IMR-90 (cell line): ENCODE data around the gene LARP4B. TPM values are rescaled to one million over a fixed set of nuclear protein-coding genes. Genes with fewer than 3 reads are reported as not detected.

Source experiments
- ATAC-seq: fragments of 200-7000 bp; cut with Tn5 transposase; 2 replicates; pipeline ENCODE4 v1.9.1; 2020; ENCODE audit warnings: low read depth, mild to moderate bottlenecking, moderate library complexity
- BruUV-seq: library from RNA; stranded (reverse); fragments of 400-500 nt; replicated peaks from 2 replicates; lab custom pipeline; 2021; lab: Mats Ljungman, UMichigan
- CTCF ChIA-PET: fragments of 300-600 bp; formaldehyde crosslinking; extraction: SDS; loops from one replicate; lab custom pipeline; 2021; ENCODE audit warnings: antibody characterized with exemption; lab: Yijun Ruan, JAX
- POLR2A ChIA-PET: fragments of 300-600 bp; sonication (Branson Sonifier 250); formaldehyde crosslinking; loops from one replicate; lab custom pipeline; 2022; ENCODE audit warnings: antibody characterized with exemption; ENCODE audit not compliant: unreplicated experiment; lab: Charles Lee
- DNase-seq: peaks from one replicate; pipeline ENCODE4 v3.0.0; 2013
- H2AFZ ChIP-seq: replicated peaks from 2 replicates; pipeline ENCODE3; 2013; ENCODE audit warnings: low read length, mild to moderate bottlenecking; ENCODE audit not compliant: poor library complexity
- H2AK5ac ChIP-seq: 2 replicates; pipeline ENCODE4 v1.6.1; 2013; ENCODE audit warnings: low read depth, low read length, inconsistent platforms
- H2AK9ac ChIP-seq: replicated peaks from 2 replicates; pipeline ENCODE3; 2013; ENCODE audit warnings: mild to moderate bottlenecking, low read depth, low read length, moderate library complexity; ENCODE audit not compliant: poor library complexity
- H2BK120ac ChIP-seq: 2 replicates; pipeline ENCODE4 v1.6.1; 2013; ENCODE audit warnings: low read depth, low read length, inconsistent platforms
- H2BK15ac ChIP-seq: 3 replicates; pipeline ENCODE4 v1.6.1; 2013; ENCODE audit warnings: low read depth, low read length, inconsistent platforms
- H2BK20ac ChIP-seq: 2 replicates; pipeline ENCODE4 v1.6.1; 2013; ENCODE audit warnings: low read depth, mild to moderate bottlenecking, inconsistent platforms, low read length, moderate library complexity
- H2BK5ac ChIP-seq: 2 replicates; pipeline ENCODE4 v1.6.1; 2013; ENCODE audit warnings: mild to moderate bottlenecking, low read depth, low read length, inconsistent platforms; ENCODE audit not compliant: poor library complexity, severe bottlenecking
- H3K14ac ChIP-seq: replicated peaks from 2 replicates; pipeline ENCODE4 v1.6.1; 2013; ENCODE audit warnings: low read depth, low read length, inconsistent platforms
- H3K18ac ChIP-seq: 2 replicates; pipeline ENCODE4 v1.6.1; 2013; ENCODE audit warnings: low read depth, low read length, control low read depth
- H3K23ac ChIP-seq: 2 replicates; pipeline ENCODE4 v1.6.1; 2013; ENCODE audit warnings: low read depth, low read length, inconsistent platforms
- H3K27ac ChIP-seq: 2 replicates; pipeline ENCODE4 v1.5.1; 2013; ENCODE audit warnings: mild to moderate bottlenecking, control low read depth, low read length; ENCODE audit not compliant: insufficient read depth
- H3K27me3 ChIP-seq: 2 replicates; pipeline ENCODE4 v1.6.1; 2013; ENCODE audit warnings: low read length; ENCODE audit not compliant: control insufficient read depth, insufficient read depth
- H3K36me3 ChIP-seq: 2 replicates; pipeline ENCODE4 v1.6.1; 2013; ENCODE audit warnings: low read length, mixed read lengths; ENCODE audit not compliant: control insufficient read depth, insufficient read depth
- H3K4ac ChIP-seq: 2 replicates; pipeline ENCODE4 v1.6.1; 2013; ENCODE audit warnings: low read depth, low read length, inconsistent platforms
- H3K4me1 ChIP-seq: 2 replicates; pipeline ENCODE4 v1.6.1; 2013; ENCODE audit warnings: low read length, mixed read lengths; ENCODE audit not compliant: control insufficient read depth, insufficient read depth
- H3K4me2 ChIP-seq: 2 replicates; pipeline ENCODE4 v1.6.1; 2013; ENCODE audit warnings: low read depth, mild to moderate bottlenecking, control low read depth, low read length, moderate library complexity
- H3K4me3 ChIP-seq: 2 replicates; pipeline ENCODE4 v1.5.1; 2013; ENCODE audit warnings: low read depth, mild to moderate bottlenecking, control low read depth, low read length, moderate library complexity; ENCODE audit not compliant: insufficient read depth
- H3K56ac ChIP-seq: 2 replicates; pipeline ENCODE4 v1.6.1; 2013; ENCODE audit warnings: low read length, inconsistent platforms; ENCODE audit not compliant: insufficient read depth; ENCODE audit errors: extremely low read depth
- H3K79me1 ChIP-seq, 2 experiments: 2 replicates each; pipeline ENCODE4 v1.6.1; 2013; ENCODE audit warnings: low read length in 2 of 2, inconsistent platforms in 1 of 2, low read depth in 1 of 2
- H3K9ac ChIP-seq: 2 replicates; pipeline ENCODE4 v1.6.1; 2013; ENCODE audit warnings: low read depth, low read length, control low read depth
- H3K9me1 ChIP-seq: 2 replicates; pipeline ENCODE4 v1.6.1; 2013; ENCODE audit warnings: low read length, inconsistent platforms; ENCODE audit not compliant: insufficient read depth
- H3K9me3 ChIP-seq: 2 replicates; pipeline ENCODE4 v1.6.1; 2013; ENCODE audit warnings: low read length; ENCODE audit not compliant: control insufficient read depth, insufficient read depth
- H4K20me1 ChIP-seq: 2 replicates; pipeline ENCODE4 v1.6.1; 2013; ENCODE audit warnings: low read length, inconsistent platforms; ENCODE audit not compliant: insufficient read depth
- H4K5ac ChIP-seq: 2 replicates; pipeline ENCODE4 v1.6.1; 2013; ENCODE audit warnings: mild to moderate bottlenecking, low read depth, low read length, control low read depth
- H4K8ac ChIP-seq, 2 experiments: 2 replicates each; pipeline ENCODE4 v1.6.1; 2013; ENCODE audit warnings: low read depth in 2 of 2, low read length in 2 of 2, control low read depth in 1 of 2, inconsistent platforms in 1 of 2
- H4K91ac ChIP-seq: 2 replicates; pipeline ENCODE4 v1.6.1; 2013; ENCODE audit warnings: low read depth, low read length, inconsistent platforms; ENCODE audit not compliant: insufficient read depth
- BHLHE40 ChIP-seq: fragments of 150-350 bp; IDR thresholded peaks from 2 replicates; pipeline ENCODE4 v1.6.1; 2016; ENCODE audit warnings: mild to moderate bottlenecking, low read depth, low read length
- CEBPB ChIP-seq: IDR thresholded peaks from 2 replicates; pipeline ENCODE4 v1.6.1; 2012; ENCODE audit warnings: low read depth, low read length, improper control_type of control experiment
- ELK1 ChIP-seq: fragments of 150-350 bp; IDR thresholded peaks from 2 replicates; pipeline ENCODE4 v1.6.1; 2016; ENCODE audit warnings: low read depth, mild to moderate bottlenecking, low read length, moderate library complexity, borderline replicate concordance
- FOS ChIP-seq: fragments of 150-350 bp; IDR thresholded peaks from 2 replicates; pipeline ENCODE4 v1.6.1; 2016; ENCODE audit warnings: low read depth, low read length
- MAFK ChIP-seq: IDR thresholded peaks from 2 replicates; pipeline ENCODE4 v1.6.1; 2012; ENCODE audit warnings: low read depth, low read length, improper control_type of control experiment
- MAZ ChIP-seq: IDR thresholded peaks from 2 replicates; pipeline ENCODE4 v1.6.1; 2012; ENCODE audit warnings: low read depth, mild to moderate bottlenecking, low read length, improper control_type of control experiment, moderate library complexity, borderline replicate concordance
- MXI1 ChIP-seq: IDR thresholded peaks from 2 replicates; pipeline ENCODE4 v1.6.1; 2012; ENCODE audit warnings: low read depth, mild to moderate bottlenecking, low read length, moderate library complexity, borderline replicate concordance
- POLR2A ChIP-seq: IDR thresholded peaks from 2 replicates; pipeline ENCODE4 v1.6.1; 2012; ENCODE audit warnings: mild to moderate bottlenecking, low read depth, low read length
- RCOR1 ChIP-seq: IDR thresholded peaks from 2 replicates; pipeline ENCODE4 v1.6.1; 2012; ENCODE audit warnings: mild to moderate bottlenecking, low read length, improper control_type of control experiment; ENCODE audit not compliant: insufficient replicate concordance
- RFX5 ChIP-seq: IDR thresholded peaks from 2 replicates; pipeline ENCODE4 v1.8.0; 2012; ENCODE audit warnings: low read depth, mild to moderate bottlenecking, low read length, moderate library complexity
- SMC3 ChIP-seq: fragments of 150-350 bp; IDR thresholded peaks from 2 replicates; pipeline ENCODE4 v1.6.1; 2016; ENCODE audit warnings: low read depth, mild to moderate bottlenecking, antibody characterized with exemption, low read length, moderate library complexity
- USF2 ChIP-seq: fragments of 150-350 bp; IDR thresholded peaks from 2 replicates; pipeline ENCODE4 v1.6.1; 2017; ENCODE audit warnings: mild to moderate bottlenecking, antibody characterized with exemption, low read length, low read depth
- WGBS, 2 experiments: methylation state at CpG; one replicate each; pipeline versions ENCODE4 v1.1.5 to v1.1.7; 2013; ENCODE audit warnings: missing lambda C conversion rate in 2 of 2; ENCODE audit not compliant: insufficient read length in 1 of 2; ENCODE audit errors: extremely low coverage in 2 of 2; 5-methylcytosine and 5-hydroxymethylcytosine counted together
- dilution Hi-C: fragments of 300-500 bp; cut with HindIII; formaldehyde crosslinking; loops from one replicate; pipeline ENCODE4 v1.14.3; 2018; ENCODE audit warnings: low sequenced_read_pairs; ENCODE audit not compliant: unreplicated experiment
- in situ Hi-C: fragments of 300-500 bp; cut with MboI; formaldehyde crosslinking; loops from 3 replicates; pipeline ENCODE4 v1.14.3; 2019; ENCODE audit warnings: low sequenced_read_pairs, inconsistent platforms, mixed read lengths
- intact Hi-C: fragments of 100-400 bp; cut with micrococcal nuclease; formaldehyde crosslinking; loops from 2 replicates; pipeline ENCODE4 v1.10.0; 2022
- polyA plus RNA-seq, 3 experiments: library from polyadenylated mRNA; depleted of rRNA; stranded (reverse); fragments of >200 nt; gene quantifications; 2 replicates each; pipeline ENCODE4 v1.2.3, GENCODE V29; 2012; ENCODE audit warnings: low replicate concordance in 1 of 3
- total RNA-seq: library from RNA; depleted of rRNA; stranded (reverse); fragments of >200 nt; gene quantifications from 2 replicates; pipeline ENCODE4 v1.2.3, GENCODE V29; 2012
- TF ChIP-seq, protein P1 (sequence below): conservative IDR thresholded peaks from 2 replicates; pipeline ENCODE4 v1.5.1; 2012; ENCODE audit warnings: mild to moderate bottlenecking, low read depth, low read length, improper control_type of control experiment

Gene LARP4B
- total and polyA plus RNA-seq, 2 of the 4 experiments (the other 2 are of a cell fraction): 24.3 to 25.5 TPM

DNA sequence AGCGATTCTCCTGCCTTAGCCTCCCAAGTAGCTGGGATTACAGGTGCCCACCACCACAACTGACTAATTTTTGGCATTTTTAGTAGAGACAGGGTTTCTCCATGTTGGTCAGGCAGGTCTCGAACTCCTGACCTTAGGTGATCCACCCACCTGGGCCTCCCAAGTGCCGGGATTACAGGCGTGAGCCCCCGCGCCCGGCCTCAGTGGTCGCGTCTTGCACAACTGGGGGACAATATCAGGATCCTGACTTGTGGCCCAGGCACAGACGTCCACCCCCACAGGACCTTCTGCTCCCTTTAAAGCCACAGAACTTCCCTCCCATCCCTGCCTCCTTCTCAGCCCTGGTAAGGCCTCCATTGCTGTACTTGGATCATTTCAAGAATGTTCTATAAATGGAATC, 16.8 kb upstream of the LARP4B start:
- TF ChIP-seq MAZ: no peak
- no peak for TF ChIP-seq RFX5
- TF ChIP-seq MAFK: no peak
- TF ChIP-seq BHLHE40: no peak
- TF ChIP-seq USF2: no peak
- TF ChIP-seq SMC3: no peak
- TF ChIP-seq CEBPB: no peak
- no peak for TF ChIP-seq RCOR1
- TF ChIP-seq ELK1: no peak
- no peak for TF ChIP-seq POLR2A
- no peak for TF ChIP-seq MXI1
- no peak for TF ChIP-seq FOS
- TF ChIP-seq, protein P1, sequence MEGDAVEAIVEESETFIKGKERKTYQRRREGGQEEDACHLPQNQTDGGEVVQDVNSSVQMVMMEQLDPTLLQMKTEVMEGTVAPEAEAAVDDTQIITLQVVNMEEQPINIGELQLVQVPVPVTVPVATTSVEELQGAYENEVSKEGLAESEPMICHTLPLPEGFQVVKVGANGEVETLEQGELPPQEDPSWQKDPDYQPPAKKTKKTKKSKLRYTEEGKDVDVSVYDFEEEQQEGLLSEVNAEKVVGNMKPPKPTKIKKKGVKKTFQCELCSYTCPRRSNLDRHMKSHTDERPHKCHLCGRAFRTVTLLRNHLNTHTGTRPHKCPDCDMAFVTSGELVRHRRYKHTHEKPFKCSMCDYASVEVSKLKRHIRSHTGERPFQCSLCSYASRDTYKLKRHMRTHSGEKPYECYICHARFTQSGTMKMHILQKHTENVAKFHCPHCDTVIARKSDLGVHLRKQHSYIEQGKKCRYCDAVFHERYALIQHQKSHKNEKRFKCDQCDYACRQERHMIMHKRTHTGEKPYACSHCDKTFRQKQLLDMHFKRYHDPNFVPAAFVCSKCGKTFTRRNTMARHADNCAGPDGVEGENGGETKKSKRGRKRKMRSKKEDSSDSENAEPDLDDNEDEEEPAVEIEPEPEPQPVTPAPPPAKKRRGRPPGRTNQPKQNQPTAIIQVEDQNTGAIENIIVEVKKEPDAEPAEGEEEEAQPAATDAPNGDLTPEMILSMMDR: no peak
- H4K91ac ChIP-seq: no peak overlapping the region
- H3K36me3 ChIP-seq: no peaks in the 10 kb centered on the region
- H3K4me3 ChIP-seq: no peak overlapping the region
- dilution Hi-C loops (no loop called here), in situ Hi-C loops (no loop called here), intact Hi-C loops (no loop called here)
- H2BK120ac ChIP-seq: no peak overlapping the region
- H3K27me3 ChIP-seq: peaks cover 16% of the 10 kb centered on the region
- H2BK5ac ChIP-seq: no peak overlapping the region
- H2BK20ac ChIP-seq: no peak overlapping the region
- no peak overlapping the region for H2AK5ac ChIP-seq
- H3K4ac ChIP-seq: no peak overlapping the region
- no peak overlapping the region for H4K5ac ChIP-seq
- H4K8ac ChIP-seq: no peak overlapping the region
- H3K4me1 ChIP-seq: no peaks in the 10 kb centered on the region
- H3K9me1 ChIP-seq: peaks cover 3% of the 10 kb centered on the region; the same call in 1 of the 2 replicates
- no peaks in the 10 kb centered on the region for H4K20me1 ChIP-seq
- H2AK9ac ChIP-seq: no peak overlapping the region
- no peak overlapping the region for H3K18ac ChIP-seq
- H3K9me3 ChIP-seq: no peaks in the 10 kb centered on the region
- no peak overlapping the region for H3K56ac ChIP-seq
- H2BK15ac ChIP-seq: no peak overlapping the region
- DNase-seq: no peak
- H3K23ac ChIP-seq: no peak overlapping the region
- no TSS peak for BruUV-seq
- no peak overlapping the region for H2AFZ ChIP-seq
- H3K27ac ChIP-seq: no peak overlapping the region
- WGBS, 2 experiments: 83% methylated on average over 1 of the region's 10 CpGs; no CpG with 5 or more reads in 1 of the 2 experiments
- POLR2A ChIA-PET: no interaction called here
- no peaks in the 10 kb centered on the region for H3K79me1 ChIP-seq
- CTCF ChIA-PET: interaction anchor here (1.1 kb wide), 1 partner anchor 9 kb away, joined by 3 read pairs; no protein-coding TSS in a partner anchor
- no peak overlapping the region for H3K9ac ChIP-seq
- ATAC-seq: no peak
- H3K4me2 ChIP-seq: no peak overlapping the region
- H3K14ac ChIP-seq: no peak overlapping the region
